H1 (cell line): ENCODE data around the gene C12orf76. TPM values are rescaled to one million over a fixed set of nuclear protein-coding genes. Genes with fewer than 3 reads are reported as not detected.

Source experiments
- CTCF ChIA-PET: fragments of 300-600 bp; sonication (Branson Sonifier 250); formaldehyde crosslinking; loops from one replicate; lab custom pipeline; 2021; ENCODE audit not compliant: partially characterized antibody; lab: Charles Lee
- POLR2A ChIA-PET: fragments of 300-600 bp; sonication (Branson Sonifier 250); formaldehyde crosslinking; loops from one replicate; lab custom pipeline; 2021; ENCODE audit warnings: inconsistent platforms; ENCODE audit not compliant: partially characterized antibody; lab: Charles Lee
- DNase-seq, 2 experiments: peaks; one replicate each; pipeline versions ENCODE4 v3.0.0 to v3.0.0-alpha.2; 2010 to 2022; ENCODE audit warnings: low spot score in 2 of 2, low read depth in 1 of 2, mixed read lengths in 1 of 2
- FAIRE-seq: peaks from 2 replicates; lab custom pipeline; 2011; peaks lifted over from hg19 to GRCh38; lab: Jason Lieb, UNC
- H2AFZ ChIP-seq: 2 replicates; pipeline ENCODE4 v1.8.1; 2012; ENCODE audit warnings: low read length, inconsistent platforms
- H2AK5ac ChIP-seq: 2 replicates; pipeline ENCODE4 v1.6.1; 2013; ENCODE audit warnings: low read depth, low read length
- H2BK120ac ChIP-seq: replicated peaks from 2 replicates; pipeline ENCODE3; 2013; ENCODE audit warnings: low read depth, low read length, inconsistent platforms
- H2BK12ac ChIP-seq: 2 replicates; pipeline ENCODE4 v1.6.1; 2013; ENCODE audit warnings: low read depth, low read length
- H2BK15ac ChIP-seq: 2 replicates; pipeline ENCODE4 v1.6.1; 2013; ENCODE audit warnings: low read length
- H2BK20ac ChIP-seq: 2 replicates; pipeline ENCODE4 v1.6.1; 2013; ENCODE audit warnings: low read length
- H2BK5ac ChIP-seq: 2 replicates; pipeline ENCODE4 v1.6.1; 2013; ENCODE audit warnings: low read depth, low read length
- H3K14ac ChIP-seq: 2 replicates; pipeline ENCODE4 v1.6.1; 2013; ENCODE audit warnings: inconsistent platforms; ENCODE audit not compliant: insufficient read length
- H3K18ac ChIP-seq: 2 replicates; pipeline ENCODE4 v1.6.1; 2013; ENCODE audit warnings: low read length; ENCODE audit errors: extremely low read depth
- H3K23ac ChIP-seq: 2 replicates; pipeline ENCODE4 v1.6.1; 2013; ENCODE audit warnings: inconsistent platforms; ENCODE audit not compliant: insufficient read length
- H3K23me2 ChIP-seq: 2 replicates; pipeline ENCODE4 v1.6.1; 2013; ENCODE audit warnings: low read depth, low read length
- H3K27ac ChIP-seq: 2 replicates; pipeline ENCODE4 v1.6.1; 2011; ENCODE audit warnings: low read depth, low read length, inconsistent platforms
- H3K27me3 ChIP-seq, 4 experiments: replicated peaks in 1 of 4; 1 replicate in 1 of 4; 2 replicates in 3 of 4; pipeline versions ENCODE4 v1.6.1 to v1.8.1; 2011 to 2013; ENCODE audit warnings: low read length in 3 of 4, mild to moderate bottlenecking in 3 of 4, inconsistent platforms in 2 of 4, mixed read lengths in 2 of 4, moderate library complexity in 1 of 4; ENCODE audit not compliant: control insufficient read depth in 3 of 4, insufficient read depth in 3 of 4; ENCODE audit errors: extremely low read depth in 1 of 4
- H3K36me3 ChIP-seq, 4 experiments: 2 replicates each; pipeline versions ENCODE4 v1.6.1 to v1.8.1; 2011 to 2013; ENCODE audit warnings: mild to moderate bottlenecking in 4 of 4, low read length in 3 of 4, moderate library complexity in 2 of 4, control low read depth in 1 of 4, inconsistent platforms in 1 of 4; ENCODE audit not compliant: insufficient read depth in 4 of 4, control insufficient read depth in 2 of 4
- H3K4ac ChIP-seq: replicated peaks from 2 replicates; pipeline ENCODE3; 2013; ENCODE audit warnings: low read length, low read depth, mixed read lengths, inconsistent platforms; ENCODE audit not compliant: insufficient read length
- H3K4me1 ChIP-seq, 4 experiments: replicated peaks in 1 of 4; 1 replicate in 1 of 4; 2 replicates in 3 of 4; pipeline versions ENCODE4 v1.6.1 to v1.8.1; 2011 to 2013; ENCODE audit warnings: low read length in 3 of 4, inconsistent platforms in 2 of 4, mixed read lengths in 1 of 4; ENCODE audit not compliant: insufficient read depth in 4 of 4, control insufficient read depth in 3 of 4
- H3K4me2 ChIP-seq, 2 experiments: 2 replicates each; pipeline versions ENCODE4 v1.6.1 to v1.8.1; 2011 to 2013; ENCODE audit warnings: low read depth in 2 of 2, low read length in 2 of 2, control low read depth in 1 of 2, inconsistent platforms in 1 of 2, mild to moderate bottlenecking in 1 of 2; ENCODE audit not compliant: insufficient read depth in 1 of 2
- H3K4me3 ChIP-seq, 4 experiments: fragments of 200-600, 300-600 bp in 1 of 4; sonication (generic), shearing (Covaris generic), sonication (Bioruptor Twin) in 1 of 4; 2 replicates each; pipeline versions ENCODE4 v1.5.1 to v1.8.1; 2011 to 2016; ENCODE audit warnings: low read length in 4 of 4, low read depth in 3 of 4, control low read depth in 2 of 4, inconsistent platforms in 2 of 4, mild to moderate bottlenecking in 2 of 4, mixed read lengths in 1 of 4, moderate library complexity in 1 of 4; ENCODE audit not compliant: insufficient read depth in 2 of 4; ENCODE audit errors: extremely low read depth in 1 of 4
- H3K56ac ChIP-seq: replicated peaks from 2 replicates; pipeline ENCODE3; 2013; ENCODE audit warnings: low read depth, mild to moderate bottlenecking, mixed read lengths, low read length, inconsistent platforms; ENCODE audit not compliant: insufficient read length
- H3K79me1 ChIP-seq: 2 replicates; pipeline ENCODE4 v1.6.1; 2013; ENCODE audit warnings: low read depth, low read length, control low read depth
- H3K79me2 ChIP-seq, 2 experiments: 2 replicates each; pipeline versions ENCODE4 v1.6.1 to v1.8.1; 2012 to 2013; ENCODE audit warnings: low read length in 2 of 2, mild to moderate bottlenecking in 2 of 2, inconsistent platforms in 1 of 2; ENCODE audit not compliant: insufficient read depth in 2 of 2, control insufficient read depth in 1 of 2
- H3K9ac ChIP-seq, 4 experiments: replicated peaks in 1 of 4; 1 replicate in 1 of 4; 2 replicates in 3 of 4; pipeline versions ENCODE4 v1.6.1 to v1.8.1; 2011 to 2013; ENCODE audit warnings: low read depth in 3 of 4, low read length in 3 of 4, control low read depth in 2 of 4, mild to moderate bottlenecking in 2 of 4, moderate library complexity in 2 of 4, inconsistent platforms in 1 of 4; ENCODE audit errors: extremely low read depth in 1 of 4
- H3K9me3 ChIP-seq, 2 experiments: 2 replicates each; pipeline versions ENCODE4 v1.6.1 to v1.8.1; 2012 to 2013; ENCODE audit warnings: mild to moderate bottlenecking in 2 of 2, moderate library complexity in 2 of 2, control low read depth in 1 of 2, inconsistent platforms in 1 of 2, low read depth in 1 of 2, low read length in 1 of 2, mixed read lengths in 1 of 2; ENCODE audit not compliant: insufficient read depth in 2 of 2
- H4K20me1 ChIP-seq, 2 experiments: replicated peaks in 1 of 2; 2 replicates each; pipeline versions ENCODE3 to v1.8.1; 2011 to 2013; ENCODE audit warnings: inconsistent platforms in 2 of 2, low read length in 2 of 2, mild to moderate bottlenecking in 1 of 2; ENCODE audit not compliant: insufficient read depth in 2 of 2, control insufficient read depth in 1 of 2
- H4K5ac ChIP-seq: 2 replicates; pipeline ENCODE4 v1.6.1; 2013; ENCODE audit warnings: low read length, low read depth, mixed read lengths, inconsistent platforms; ENCODE audit not compliant: insufficient read length
- H4K8ac ChIP-seq: 2 replicates; pipeline ENCODE4 v1.8.0; 2013; ENCODE audit warnings: mild to moderate bottlenecking, moderate library complexity, low read length, inconsistent platforms; ENCODE audit not compliant: insufficient read depth; ENCODE audit errors: extremely low read depth
- H4K91ac ChIP-seq: replicated peaks from 2 replicates; pipeline ENCODE3; 2013; ENCODE audit warnings: low read length, mixed read lengths, inconsistent platforms; ENCODE audit not compliant: insufficient read length
- CHD1 ChIP-seq: IDR thresholded peaks from 2 replicates; pipeline ENCODE4 v1.6.1; 2012; ENCODE audit warnings: low read depth, low read length, improper control_type of control experiment
- CHD2 ChIP-seq: IDR thresholded peaks from 2 replicates; pipeline ENCODE4 v1.6.1; 2012; ENCODE audit warnings: low read length, improper control_type of control experiment
- KDM1A ChIP-seq: fragments of 200-600, 300-600 bp; sonication (generic); IDR thresholded peaks from 2 replicates; pipeline ENCODE4 v1.7.1; 2016; ENCODE audit warnings: mild to moderate bottlenecking, low read length, borderline replicate concordance
- KDM4A ChIP-seq: IDR thresholded peaks from one replicate; pipeline ENCODE4 v1.7.1; 2012; ENCODE audit warnings: low read depth, mild to moderate bottlenecking, moderate library complexity, low read length, inconsistent platforms; ENCODE audit not compliant: severe bottlenecking
- MAFK ChIP-seq: IDR thresholded peaks from 2 replicates; pipeline ENCODE4 v1.6.1; 2012; ENCODE audit warnings: low read depth, mild to moderate bottlenecking, improper control_type of control experiment, low read length
- NANOG ChIP-seq: IDR thresholded peaks from 2 replicates; pipeline ENCODE4 v1.6.1; 2011; ENCODE audit warnings: low read length, low read depth, mild to moderate bottlenecking, inconsistent platforms; ENCODE audit not compliant: insufficient read depth, poor library complexity, severe bottlenecking
- POLR2A ChIP-seq, 2 experiments: IDR thresholded peaks; 1 replicate in 1 of 2; 2 replicates in 1 of 2; pipeline ENCODE4 v1.6.1; 2011; ENCODE audit warnings: low read depth in 2 of 2, low read length in 2 of 2, mild to moderate bottlenecking in 2 of 2; ENCODE audit errors: control extremely low read depth in 1 of 2
- SIX5 ChIP-seq: IDR thresholded peaks from 2 replicates; pipeline ENCODE4 v1.6.1; 2011; ENCODE audit warnings: mild to moderate bottlenecking, low read depth, low read length
- SP1 ChIP-seq: IDR thresholded peaks from 2 replicates; pipeline ENCODE4 v1.6.1; 2011; ENCODE audit warnings: low read depth, low read length
- SP4 ChIP-seq: IDR thresholded peaks from 2 replicates; pipeline ENCODE4 v1.6.1; 2012; ENCODE audit warnings: low read length, inconsistent platforms
- WGBS, 2 experiments: shearing (Covaris generic) in 1 of 2; methylation state at CpG; one replicate each; pipeline versions ENCODE4 v1.1.6 to v1.1.7; 2013 to 2015; ENCODE audit warnings: low lambda C conversion rate in 2 of 2, mixed read lengths in 2 of 2, inconsistent platforms in 1 of 2, low coverage in 1 of 2, missing lambda C conversion rate in 1 of 2; ENCODE audit not compliant: insufficient replicate concordance in 2 of 2, insufficient coverage in 1 of 2, insufficient read length in 1 of 2; ENCODE audit errors: extremely low coverage in 1 of 2, missing lambda C conversion rate in 1 of 2; 5-methylcytosine and 5-hydroxymethylcytosine counted together
- polyA plus RNA-seq, 7 experiments: library from polyadenylated mRNA; depleted of rRNA in 3 of 7; stranded (reverse) in 5 of 7; unstranded in 2 of 7; fragments of >200 nt in 5 of 7; fragments of 200-250 nt in 2 of 7; gene quantifications; 1 replicate in 5 of 7; 2 replicates in 1 of 7; 4 replicates in 1 of 7; pipeline versions ENCODE4 v1.2.1 to v1.2.3, GENCODE V29; 2011 to 2013; ENCODE audit warnings: missing spikeins in 2 of 7, mixed read lengths in 2 of 7
- total RNA-seq: library from RNA; stranded (reverse); fragmentation: NEBNext Ultra II Directional; extraction: Animal tissue kit (Norgen Biotek cat#: 25700); gene quantifications from 2 replicates; pipeline ENCODE4 v1.2.1, GENCODE V29; 2021
- TF ChIP-seq, protein P1 (sequence below): IDR thresholded peaks from 2 replicates; pipeline ENCODE4 v1.6.1; 2011; ENCODE audit warnings: low read depth, mild to moderate bottlenecking, low read length; ENCODE audit not compliant: insufficient read depth
- TF ChIP-seq, protein P2 (sequence below): IDR thresholded peaks from 2 replicates; pipeline ENCODE4 v1.6.1; 2012; ENCODE audit warnings: inconsistent platforms

C12orf76 gene
- total and polyA plus RNA-seq, 2 of the 8 experiments (the other 6 are each of a cell fraction or from before 2014, with no cell fraction given), result 14.4 to 18.6 TPM

DNA sequence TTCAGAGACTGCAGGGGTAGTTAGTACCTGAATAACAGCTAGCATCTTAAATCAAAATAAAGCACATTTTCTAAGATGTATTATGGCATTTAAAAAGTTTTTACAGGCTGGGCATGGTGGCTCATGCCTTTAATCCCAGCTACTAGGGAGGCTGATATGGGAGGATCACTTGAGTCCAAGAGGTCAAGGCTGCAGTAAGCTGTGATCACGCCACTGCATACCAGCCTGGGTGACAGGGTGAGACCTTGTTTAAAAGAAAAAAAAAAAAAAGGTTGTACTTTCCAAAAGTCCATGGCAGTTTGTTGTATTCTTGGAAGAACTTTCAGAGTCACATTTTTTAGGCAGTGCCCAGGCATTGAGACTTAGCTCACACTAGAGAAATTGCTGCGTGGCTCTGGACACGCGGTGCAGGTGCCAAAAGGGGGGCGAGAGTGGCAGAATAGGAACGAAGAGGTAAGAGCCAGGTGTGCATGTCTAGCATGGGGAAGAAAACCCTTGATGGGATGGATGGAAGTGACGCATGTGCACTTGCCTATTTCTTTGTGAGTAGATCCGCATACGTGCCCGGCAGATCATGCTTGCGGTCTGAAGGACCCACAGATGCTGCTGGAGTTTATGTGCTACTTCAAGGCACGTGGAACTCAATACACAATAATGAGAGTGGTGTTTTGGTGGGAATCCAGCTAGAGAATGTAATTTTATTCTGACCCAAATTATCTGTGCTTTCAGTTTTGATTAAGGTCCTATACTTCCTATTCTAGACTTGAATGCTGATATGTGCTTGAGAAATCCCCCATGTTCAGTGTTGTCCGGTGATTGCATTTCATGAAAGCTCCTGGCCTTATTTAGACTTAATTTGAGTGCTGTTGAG, 37.2 kb downstream of the C12orf76 start:
- 97% methylated on average over 13 of the region's 13 CpGs; no CpG with 5 or more reads in 1 of the 2 experiments for WGBS, 2 experiments
- H3K36me3 ChIP-seq, result no peaks in the 10 kb centered on the region
- H3K79me2 ChIP-seq, result no peaks in the 10 kb centered on the region
- H3K9ac ChIP-seq, result no peak overlapping the region
- no peak overlapping the region for H2AK5ac ChIP-seq
- H3K9me3 ChIP-seq, result no peaks in the 10 kb centered on the region
- ChIA-PET CTCF (interaction anchor here (0.6 to 1.0 kb wide), 4 partner anchors 9 to 124 kb away, joined by 3 to 4 read pairs (median 4); no protein-coding TSS in a partner anchor), POLR2A (interaction anchor here (0.6 kb wide), 1 partner anchor 146 kb away, joined by 3 read pairs; no protein-coding TSS in a partner anchor)
- H2BK20ac ChIP-seq, result no peak overlapping the region
- no peak overlapping the region for H3K23ac ChIP-seq
- H3K4me3 ChIP-seq, result no peak overlapping the region
- H3K4me2 ChIP-seq, result no peak overlapping the region
- no peaks in the 10 kb centered on the region for H3K79me1 ChIP-seq
- no peak overlapping the region for H3K14ac ChIP-seq
- H2BK120ac ChIP-seq, result no peak overlapping the region
- H2BK15ac ChIP-seq, result no peak overlapping the region
- H4K5ac ChIP-seq, result no peak overlapping the region
- H3K27me3 ChIP-seq, result no peaks in the 10 kb centered on the region
- no peak overlapping the region for H3K27ac ChIP-seq
- no peak for FAIRE-seq
- H3K56ac ChIP-seq, result no peak overlapping the region
- no peak overlapping the region for H3K4ac ChIP-seq
- H4K20me1 ChIP-seq, result no peaks in the 10 kb centered on the region
- no peaks in the 10 kb centered on the region for H3K23me2 ChIP-seq
- H4K91ac ChIP-seq, result no peak overlapping the region
- H4K8ac ChIP-seq, result no peak overlapping the region
- DNase-seq, result no peak
- no peak overlapping the region for H2BK5ac ChIP-seq
- no peaks in the 10 kb centered on the region for H3K4me1 ChIP-seq
- H2BK12ac ChIP-seq, result no peak overlapping the region
- no peak overlapping the region for H3K18ac ChIP-seq
- H2AFZ ChIP-seq, result no peak overlapping the region
- TF ChIP-seq, protein P1, sequence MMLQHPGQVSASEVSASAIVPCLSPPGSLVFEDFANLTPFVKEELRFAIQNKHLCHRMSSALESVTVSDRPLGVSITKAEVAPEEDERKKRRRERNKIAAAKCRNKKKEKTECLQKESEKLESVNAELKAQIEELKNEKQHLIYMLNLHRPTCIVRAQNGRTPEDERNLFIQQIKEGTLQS, result no peak
- TF ChIP-seq CHD2 (no peak), SP4 (no peak), NANOG (no peak), SP1 (no peak), KDM1A (no peak), POLR2A (IDR thresholded peaks at IDR 0.05; ENCODE audit: control extremely low read depth in 1 of 2, low read depth in 2 of 2, low read length in 2 of 2) (no peak), MAFK (no peak), CHD1 (no peak), KDM4A (no peak), SIX5 (no peak)
- TF ChIP-seq, protein P2, sequence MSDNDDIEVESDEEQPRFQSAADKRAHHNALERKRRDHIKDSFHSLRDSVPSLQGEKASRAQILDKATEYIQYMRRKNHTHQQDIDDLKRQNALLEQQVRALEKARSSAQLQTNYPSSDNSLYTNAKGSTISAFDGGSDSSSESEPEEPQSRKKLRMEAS, result no peak
